ENCODE measurements around the gene RPS16. TPM values are rescaled to one million over a fixed set of nuclear protein-coding genes. Genes with fewer than 3 reads are reported as not detected.
A peak's percentile ranks its signal among the peaks of the same experiment; 100 is the strongest.

RPS16 gene
- total RNA-seq, 1 donor from 2014 or later = 1,329 TPM

DNA sequence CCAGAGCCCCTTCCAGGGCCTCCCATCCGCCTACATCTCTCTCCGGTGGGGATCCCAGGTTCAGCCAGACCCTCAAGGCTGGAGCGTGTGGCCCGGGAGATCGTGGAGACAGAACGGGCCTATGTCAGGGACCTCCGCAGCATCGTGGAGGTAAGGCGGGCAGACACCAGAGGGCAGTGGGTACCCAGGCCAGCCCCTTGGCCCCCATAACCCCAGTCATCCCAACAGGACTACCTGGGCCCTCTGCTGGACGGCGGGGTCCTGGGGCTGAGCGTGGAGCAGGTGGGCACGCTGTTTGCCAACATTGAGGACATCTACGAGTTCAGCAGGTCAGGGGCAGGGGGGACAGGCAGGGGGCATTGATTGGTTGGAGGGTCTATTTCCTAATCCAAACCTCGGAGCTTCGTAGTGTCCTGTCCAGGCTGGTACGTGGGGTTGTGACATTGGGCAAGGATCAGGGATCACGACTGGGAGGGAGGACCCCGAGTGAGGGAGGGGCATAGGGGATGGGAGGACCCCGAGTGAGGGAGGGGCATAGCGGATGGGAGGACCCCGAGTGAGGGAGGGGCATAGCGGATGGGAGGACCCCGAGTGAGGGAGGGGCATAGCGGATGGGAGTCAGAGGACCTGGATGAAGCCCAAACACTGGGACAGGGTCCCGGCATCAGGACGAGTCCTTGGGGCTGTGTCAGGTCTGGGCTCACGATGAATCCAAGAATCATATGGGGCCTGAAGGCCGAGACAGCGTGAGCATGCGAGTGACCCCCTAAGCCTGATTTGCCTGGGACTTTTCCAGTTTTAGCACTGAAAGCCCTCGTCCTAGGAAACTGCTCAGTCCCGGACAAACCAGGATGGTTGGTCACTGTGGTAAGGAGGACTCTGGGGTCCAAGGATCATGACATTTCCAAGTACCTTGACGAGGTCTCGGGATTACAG lies 20.4 kb downstream of the RPS16 start:
- Histone ChIP-seq H3K4me1 (ENCODE audit: insufficient read depth, low read length) (peaks cover 28% of the 10 kb centered on the region), H3K9me3 (ENCODE audit: insufficient read depth, low read depth, low read length) (no peaks in the 10 kb centered on the region), H3K79me2 (ENCODE audit: insufficient read depth, low read length) (peaks cover 58% of the 10 kb centered on the region), H3K27me3 (ENCODE audit: insufficient read depth, low read length) (no peaks in the 10 kb centered on the region), H3K36me3 (ENCODE audit: insufficient read depth, low read length) (peaks cover 11% of the 10 kb centered on the region), H3K27ac (ENCODE audit: low read depth, low read length) (peak overlapping the region; percentile 97), H3K4me3 (ENCODE audit: insufficient read depth, low read depth, low read length) (peak overlapping the region; percentile 83), H4K20me1 (ENCODE audit: insufficient read depth, low read length) (peaks cover 58% of the 10 kb centered on the region), H3K4me2 (ENCODE audit: low read length) (peak overlapping the region; percentile 97), H2AFZ (ENCODE audit: low read depth, low read length) (no peak overlapping the region), H3K9ac (ENCODE audit: low read length) (peak overlapping the region; percentile 97)
- Mint-ChIP-seq H3K9me3 (ENCODE audit: unreplicated experiment) (no peaks in the 10 kb centered on the region), H3K36me3 (ENCODE audit: low read depth, unreplicated experiment) (peaks cover 11% of the 10 kb centered on the region), H3K27me3 (ENCODE audit: low read depth, unreplicated experiment) (no peaks in the 10 kb centered on the region), H3K4me1 (ENCODE audit: low read depth, unreplicated experiment) (peaks cover 26% of the 10 kb centered on the region), H3K27ac (ENCODE audit: unreplicated experiment) (no peak overlapping the region), H3K4me3 (ENCODE audit: unreplicated experiment) (peak overlapping the region; percentile 90)
- FAIRE-seq (no peak), DNase-seq (ENCODE audit: low read depth) (no peak)
- TF ChIP-seq EZH2 (IDR thresholded peaks at IDR 0.05; ENCODE audit: insufficient read depth, low read length) = no peak
- TF ChIP-seq, protein P1, sequence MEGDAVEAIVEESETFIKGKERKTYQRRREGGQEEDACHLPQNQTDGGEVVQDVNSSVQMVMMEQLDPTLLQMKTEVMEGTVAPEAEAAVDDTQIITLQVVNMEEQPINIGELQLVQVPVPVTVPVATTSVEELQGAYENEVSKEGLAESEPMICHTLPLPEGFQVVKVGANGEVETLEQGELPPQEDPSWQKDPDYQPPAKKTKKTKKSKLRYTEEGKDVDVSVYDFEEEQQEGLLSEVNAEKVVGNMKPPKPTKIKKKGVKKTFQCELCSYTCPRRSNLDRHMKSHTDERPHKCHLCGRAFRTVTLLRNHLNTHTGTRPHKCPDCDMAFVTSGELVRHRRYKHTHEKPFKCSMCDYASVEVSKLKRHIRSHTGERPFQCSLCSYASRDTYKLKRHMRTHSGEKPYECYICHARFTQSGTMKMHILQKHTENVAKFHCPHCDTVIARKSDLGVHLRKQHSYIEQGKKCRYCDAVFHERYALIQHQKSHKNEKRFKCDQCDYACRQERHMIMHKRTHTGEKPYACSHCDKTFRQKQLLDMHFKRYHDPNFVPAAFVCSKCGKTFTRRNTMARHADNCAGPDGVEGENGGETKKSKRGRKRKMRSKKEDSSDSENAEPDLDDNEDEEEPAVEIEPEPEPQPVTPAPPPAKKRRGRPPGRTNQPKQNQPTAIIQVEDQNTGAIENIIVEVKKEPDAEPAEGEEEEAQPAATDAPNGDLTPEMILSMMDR (IDR thresholded peaks at IDR 0.05; ENCODE audit: insufficient read depth, low read depth, low read length) = no peak

DNA sequence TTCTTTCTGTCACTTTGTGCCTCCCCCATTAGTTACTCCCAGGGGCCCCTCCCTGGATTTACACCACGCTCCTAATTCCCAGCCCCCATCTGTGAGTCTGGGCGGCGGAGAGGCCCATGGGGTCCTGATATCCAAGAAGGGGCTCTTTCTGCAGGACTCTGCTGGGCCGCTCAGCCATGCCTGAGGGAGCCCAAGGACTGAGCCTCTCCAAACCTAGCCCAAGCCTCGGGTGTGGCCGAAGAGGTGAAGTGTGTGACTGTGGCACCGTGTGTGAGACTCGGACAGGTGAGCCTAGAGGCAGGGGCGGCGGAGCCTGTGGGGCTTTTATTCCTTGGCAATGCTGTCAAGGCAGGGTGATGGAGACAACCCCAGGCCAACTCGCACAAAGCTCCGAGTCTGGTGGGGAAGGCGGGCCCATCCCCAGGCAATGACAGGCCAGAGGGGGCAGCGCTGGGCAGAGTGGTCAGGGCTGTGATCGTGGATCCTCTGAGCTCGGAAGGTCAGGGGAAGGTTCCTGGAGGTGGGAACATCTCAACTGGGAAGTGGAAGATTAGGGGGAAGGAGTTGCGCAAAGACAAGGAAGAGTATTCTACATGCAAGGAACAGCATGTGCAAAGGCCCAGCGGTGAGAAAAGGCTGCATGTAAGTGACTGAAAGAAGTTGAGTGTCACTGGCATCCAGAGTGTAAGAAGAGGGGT lies 21.7 kb downstream of the RPS16 start:
- peaks cover 65% of the 10 kb centered on the region for H3K79me2 ChIP-seq (ENCODE audit: insufficient read depth, low read length)
- FAIRE-seq = no peak
- H3K27me3 Mint-ChIP-seq (ENCODE audit: low read depth, unreplicated experiment) = no peaks in the 10 kb centered on the region
- H3K27ac ChIP-seq (ENCODE audit: low read depth, low read length) = peak overlapping the region; percentile 97
- peak overlapping the region; percentile 1 for H2AFZ ChIP-seq (ENCODE audit: low read depth, low read length)
- peaks cover 52% of the 10 kb centered on the region for H4K20me1 ChIP-seq (ENCODE audit: insufficient read depth, low read length)
- peak overlapping the region; percentile 97 for H3K9ac ChIP-seq (ENCODE audit: low read length)
- H3K9me3 Mint-ChIP-seq (ENCODE audit: unreplicated experiment) = no peaks in the 10 kb centered on the region
- H3K4me3 Mint-ChIP-seq (ENCODE audit: unreplicated experiment) = peak overlapping the region; percentile 90
- H3K36me3 ChIP-seq (ENCODE audit: insufficient read depth, low read length) = peaks cover 7% of the 10 kb centered on the region
- no peak for DNase-seq (ENCODE audit: low read depth)
- peak overlapping the region; percentile 94 for H3K27ac Mint-ChIP-seq (ENCODE audit: unreplicated experiment)
- peaks cover 8% of the 10 kb centered on the region for H3K36me3 Mint-ChIP-seq (ENCODE audit: low read depth, unreplicated experiment)
- H3K9me3 ChIP-seq (ENCODE audit: insufficient read depth, low read depth, low read length) = no peaks in the 10 kb centered on the region
- H3K4me1 ChIP-seq (ENCODE audit: insufficient read depth, low read length) = peaks cover 37% of the 10 kb centered on the region
- no peaks in the 10 kb centered on the region for H3K27me3 ChIP-seq (ENCODE audit: insufficient read depth, low read length)
- H3K4me1 Mint-ChIP-seq (ENCODE audit: low read depth, unreplicated experiment) = peaks cover 28% of the 10 kb centered on the region
- no peak for TF ChIP-seq EZH2 (IDR thresholded peaks at IDR 0.05; ENCODE audit: insufficient read depth, low read length)
- TF ChIP-seq, protein P1 (IDR thresholded peaks at IDR 0.05; ENCODE audit: insufficient read depth, low read depth, low read length) = no peak
- H3K4me3 ChIP-seq (ENCODE audit: insufficient read depth, low read depth, low read length) = peak overlapping the region; percentile 83
- H3K4me2 ChIP-seq (ENCODE audit: low read length) = peak overlapping the region; percentile 97
